GM06990 (cell line): ENCODE results near the gene FHOD3.

Experiments
- DNase-seq: peaks from one replicate; pipeline ENCODE4 v3.0.0-alpha.2; 2011; ENCODE audit not compliant: insufficient read length; ENCODE audit errors: extremely low read depth
- H3K27me3 ChIP-seq: replicated peaks from 2 replicates; pipeline ENCODE4 v1.6.0; 2011; ENCODE audit warnings: low read length; ENCODE audit not compliant: control insufficient read depth, insufficient read depth
- H3K36me3 ChIP-seq: 2 replicates; pipeline ENCODE4 v1.5.1; 2011; ENCODE audit warnings: low read length; ENCODE audit not compliant: control insufficient read depth, insufficient read depth
- H3K4me3 ChIP-seq: replicated peaks from 2 replicates; pipeline ENCODE4 v1.5.1; 2011; ENCODE audit warnings: low read depth, mild to moderate bottlenecking, control low read depth, low read length
- TF ChIP-seq, protein P1 (sequence below): IDR thresholded peaks from 2 replicates; pipeline ENCODE4 v1.5.1; 2011; ENCODE audit warnings: low read length, control low read depth, mild to moderate bottlenecking, inconsistent platforms; ENCODE audit not compliant: insufficient read depth, poor library complexity, severe bottlenecking

FHOD3 gene

DNA sequence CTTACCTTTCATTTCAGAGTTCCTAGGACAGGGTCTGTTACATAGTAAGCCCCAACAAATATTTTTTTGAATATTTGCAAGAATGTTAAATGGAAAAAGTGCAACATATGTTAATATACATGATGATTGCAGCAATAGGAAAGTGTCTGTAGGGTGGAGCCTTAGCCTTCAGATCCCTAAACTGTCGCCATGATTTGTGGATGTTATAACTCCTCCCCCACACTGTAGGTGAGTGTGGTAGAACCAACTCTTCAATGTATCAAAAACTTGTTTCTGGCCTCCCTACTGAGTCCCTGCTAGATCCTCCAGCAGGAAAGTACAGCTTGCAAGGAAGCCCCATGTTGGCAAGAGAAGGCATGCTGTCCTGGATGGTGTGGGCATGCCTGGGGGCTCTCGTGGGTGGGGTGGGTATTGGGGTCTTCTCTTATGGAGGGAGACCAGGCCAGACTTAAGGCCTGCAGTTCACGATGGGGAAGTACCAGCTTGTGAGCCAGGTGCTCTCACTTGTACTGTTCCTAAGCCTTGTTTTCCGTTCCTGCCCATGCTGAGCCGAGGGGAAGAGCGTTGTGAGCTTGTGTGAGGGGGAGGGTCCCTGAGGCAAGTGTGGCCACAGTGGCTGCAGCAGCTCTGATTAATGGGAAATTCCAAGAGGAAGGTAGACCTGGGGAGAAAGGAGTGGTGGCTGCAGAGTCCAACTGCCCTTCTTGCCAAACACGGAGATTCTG lies 11.4 kb downstream of the FHOD3 start:
- H3K27me3 ChIP-seq = no peaks in the 10 kb centered on the region
- DNase-seq = no peak
- H3K4me3 ChIP-seq = no peak overlapping the region
- no peaks in the 10 kb centered on the region for H3K36me3 ChIP-seq
- TF ChIP-seq, protein P1, sequence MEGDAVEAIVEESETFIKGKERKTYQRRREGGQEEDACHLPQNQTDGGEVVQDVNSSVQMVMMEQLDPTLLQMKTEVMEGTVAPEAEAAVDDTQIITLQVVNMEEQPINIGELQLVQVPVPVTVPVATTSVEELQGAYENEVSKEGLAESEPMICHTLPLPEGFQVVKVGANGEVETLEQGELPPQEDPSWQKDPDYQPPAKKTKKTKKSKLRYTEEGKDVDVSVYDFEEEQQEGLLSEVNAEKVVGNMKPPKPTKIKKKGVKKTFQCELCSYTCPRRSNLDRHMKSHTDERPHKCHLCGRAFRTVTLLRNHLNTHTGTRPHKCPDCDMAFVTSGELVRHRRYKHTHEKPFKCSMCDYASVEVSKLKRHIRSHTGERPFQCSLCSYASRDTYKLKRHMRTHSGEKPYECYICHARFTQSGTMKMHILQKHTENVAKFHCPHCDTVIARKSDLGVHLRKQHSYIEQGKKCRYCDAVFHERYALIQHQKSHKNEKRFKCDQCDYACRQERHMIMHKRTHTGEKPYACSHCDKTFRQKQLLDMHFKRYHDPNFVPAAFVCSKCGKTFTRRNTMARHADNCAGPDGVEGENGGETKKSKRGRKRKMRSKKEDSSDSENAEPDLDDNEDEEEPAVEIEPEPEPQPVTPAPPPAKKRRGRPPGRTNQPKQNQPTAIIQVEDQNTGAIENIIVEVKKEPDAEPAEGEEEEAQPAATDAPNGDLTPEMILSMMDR = no peak

DNA sequence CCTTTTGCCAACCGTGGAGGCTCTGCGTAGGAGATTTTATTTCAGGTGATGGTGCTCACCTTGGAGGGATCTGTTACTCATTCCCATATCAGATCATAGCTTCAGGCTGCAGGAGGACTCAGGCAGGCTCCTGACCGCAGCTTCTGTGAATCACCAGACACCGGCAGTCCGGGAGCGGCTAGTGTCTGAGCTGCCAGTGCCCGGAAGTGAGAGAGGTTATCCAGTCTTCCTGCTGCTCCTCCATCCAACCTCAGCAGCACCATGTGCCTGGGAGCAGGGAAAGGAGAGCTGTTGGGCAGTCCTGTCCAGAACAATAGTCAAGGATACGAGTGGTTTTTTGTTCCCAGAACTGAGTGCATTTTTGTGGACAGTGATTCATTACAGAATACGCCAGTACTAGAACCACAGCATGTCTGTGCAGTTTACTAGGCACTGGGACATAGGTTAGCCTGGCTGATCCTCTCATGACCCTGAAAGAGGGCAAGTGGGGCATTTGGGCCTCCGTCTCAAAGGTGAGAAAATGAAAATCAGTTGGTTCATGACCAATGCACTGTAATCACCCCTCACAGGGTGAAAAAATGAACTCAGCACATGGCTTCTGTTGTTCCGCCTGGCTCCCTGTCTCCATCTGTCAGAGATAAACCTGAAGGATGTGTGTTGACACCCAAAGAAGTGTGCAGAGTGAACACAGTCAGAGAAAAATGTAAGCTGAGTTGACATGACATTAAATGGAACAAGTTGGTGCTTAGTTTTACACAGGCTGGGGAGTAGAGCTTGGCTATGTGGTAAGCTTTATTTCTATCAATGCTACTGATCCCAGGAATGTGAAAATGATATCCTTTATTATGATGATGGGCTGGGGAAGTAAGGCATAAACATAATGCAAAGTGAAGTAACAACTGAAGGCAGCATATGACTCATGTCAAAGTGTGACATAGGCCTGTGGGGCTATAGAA lies 12.2 kb downstream of the FHOD3 start:
- no peak for DNase-seq
- Histone ChIP-seq H3K27me3 (no peaks in the 10 kb centered on the region), H3K36me3 (no peaks in the 10 kb centered on the region), H3K4me3 (no peak overlapping the region)
- TF ChIP-seq, protein P1 = no peak

DNA sequence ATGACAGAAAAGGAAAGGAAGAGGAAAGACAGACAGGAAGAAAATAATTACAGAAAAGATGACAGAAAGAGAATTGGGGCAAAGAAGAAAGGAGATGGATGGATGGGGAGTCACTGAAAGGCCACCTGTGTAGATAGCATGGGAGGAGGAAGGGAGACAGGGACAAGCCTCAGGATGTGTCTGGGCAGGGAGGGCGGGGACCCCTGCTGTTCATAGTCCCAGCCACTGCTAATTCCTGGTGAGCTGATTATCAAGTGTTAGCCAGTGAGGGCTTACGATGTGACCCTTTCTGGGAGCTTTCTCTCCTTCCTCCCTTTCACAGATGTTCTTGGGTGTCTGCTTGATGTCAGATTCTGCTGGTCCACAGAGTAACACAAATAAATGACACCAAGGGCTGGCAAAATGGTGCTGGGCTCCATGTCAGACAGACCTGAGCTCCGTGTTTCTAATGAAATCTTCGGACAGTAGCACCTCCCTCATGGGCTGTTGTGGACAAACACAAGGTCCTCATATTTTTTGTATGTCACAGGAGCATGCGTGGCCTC lies 13.6 kb downstream of the FHOD3 start:
- no peaks in the 10 kb centered on the region for H3K36me3 ChIP-seq
- TF ChIP-seq, protein P1 = no peak
- no peak for DNase-seq

DNA sequence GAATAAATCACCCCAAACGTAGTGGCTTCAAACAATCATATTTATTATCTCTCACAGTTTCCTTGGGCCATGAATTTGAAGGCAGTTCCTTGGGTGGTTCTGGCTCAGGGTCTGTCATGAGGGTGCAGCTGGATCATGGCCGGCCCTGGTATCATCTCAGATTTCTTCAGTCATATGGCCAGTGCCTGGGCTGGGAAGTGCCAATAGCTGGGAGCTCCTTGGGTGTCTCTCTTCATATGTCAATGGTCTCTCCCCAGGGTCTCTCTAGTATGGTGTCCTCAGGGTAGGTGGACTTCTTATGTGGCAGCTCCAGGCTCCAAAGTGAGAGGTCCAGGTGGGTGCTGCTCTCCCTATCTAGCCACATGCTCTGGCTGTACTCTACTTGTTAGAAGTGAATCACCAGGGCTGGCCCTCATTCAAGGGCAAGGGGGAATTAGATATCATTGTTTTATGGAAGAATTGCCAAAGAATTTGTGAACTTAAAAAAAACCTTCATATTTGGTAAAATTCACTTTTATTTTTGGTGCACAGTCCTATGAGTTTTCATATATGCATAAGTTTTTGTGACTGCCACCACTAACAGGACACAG lies 15.4 kb downstream of the FHOD3 start:
- H3K4me3 ChIP-seq = no peak overlapping the region
- H3K27me3 ChIP-seq = no peaks in the 10 kb centered on the region
- TF ChIP-seq, protein P1 = no peak
- no peak for DNase-seq
- H3K36me3 ChIP-seq = no peaks in the 10 kb centered on the region

More for the DNA sequence above, 13.6 kb downstream of the FHOD3 start:
- H3K4me3 ChIP-seq = no peak overlapping the region
- H3K27me3 ChIP-seq = no peaks in the 10 kb centered on the region

DNA sequence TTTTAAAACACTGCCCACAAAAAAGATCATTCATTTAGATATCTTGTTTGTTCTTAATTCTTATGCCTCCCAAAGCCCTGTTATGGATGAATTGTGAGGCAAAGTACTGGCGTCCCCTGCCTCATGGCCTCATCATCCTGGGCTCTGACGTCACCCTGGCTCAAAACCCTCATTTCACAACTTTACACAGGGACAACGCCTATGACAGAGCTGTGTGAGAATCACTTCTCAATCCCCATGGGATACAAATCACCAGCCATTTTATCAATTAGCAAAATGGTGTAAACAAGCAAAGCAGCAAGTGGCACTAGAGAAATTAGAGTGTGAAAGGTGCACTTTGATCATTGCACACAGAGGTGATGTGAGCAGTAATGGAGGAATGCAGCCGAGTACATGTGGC lies 16.6 kb downstream of the FHOD3 start:
- TF ChIP-seq, protein P1 = no peak
- no peaks in the 10 kb centered on the region for H3K36me3 ChIP-seq

More for the DNA sequence above, 16.6 kb downstream of the FHOD3 start:
- Histone ChIP-seq H3K4me3 (no peak overlapping the region), H3K27me3 (no peaks in the 10 kb centered on the region)
- DNase-seq = no peak
